ENCODE results near the gene LTN1.

GRCh38 chr21:28993293-28993629 lies 584 bp upstream of the LTN1 start:
- TF ChIP-seq CTCF (IDR thresholded peaks at IDR 0.05; ENCODE audit: low read depth, low read length) (no peak), POLR2A (IDR thresholded peaks at IDR 0.05; ENCODE audit: extremely low read depth, insufficient read length) (no peak), MYC (IDR thresholded peaks at IDR 0.05; ENCODE audit: low read depth, low read length) (no peak), MAX (IDR thresholded peaks at IDR 0.05; ENCODE audit: low read depth, low read length) (no peak)
